ENCODE measurements around the gene ELMOD2. TPM values are rescaled to one million over a fixed set of nuclear protein-coding genes. Genes with fewer than 3 reads are reported as not detected.
A peak's percentile ranks its signal among the peaks of the same experiment; 100 is the strongest.
"Not testable (repeated sequence)": the region's sequence is repeated elsewhere in the genome, so short reads cannot be mapped to it uniquely, and the experiment has no call there.

Gene ELMOD2, protein sequence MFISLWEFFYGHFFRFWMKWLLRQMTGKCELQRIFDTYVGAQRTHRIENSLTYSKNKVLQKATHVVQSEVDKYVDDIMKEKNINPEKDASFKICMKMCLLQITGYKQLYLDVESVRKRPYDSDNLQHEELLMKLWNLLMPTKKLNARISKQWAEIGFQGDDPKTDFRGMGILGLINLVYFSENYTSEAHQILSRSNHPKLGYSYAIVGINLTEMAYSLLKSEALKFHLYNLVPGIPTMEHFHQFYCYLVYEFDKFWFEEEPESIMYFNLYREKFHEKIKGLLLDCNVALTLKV
- 9.6 TPM for polyA plus RNA-seq (2012; ENCODE audit: missing spikeins)

DNA sequence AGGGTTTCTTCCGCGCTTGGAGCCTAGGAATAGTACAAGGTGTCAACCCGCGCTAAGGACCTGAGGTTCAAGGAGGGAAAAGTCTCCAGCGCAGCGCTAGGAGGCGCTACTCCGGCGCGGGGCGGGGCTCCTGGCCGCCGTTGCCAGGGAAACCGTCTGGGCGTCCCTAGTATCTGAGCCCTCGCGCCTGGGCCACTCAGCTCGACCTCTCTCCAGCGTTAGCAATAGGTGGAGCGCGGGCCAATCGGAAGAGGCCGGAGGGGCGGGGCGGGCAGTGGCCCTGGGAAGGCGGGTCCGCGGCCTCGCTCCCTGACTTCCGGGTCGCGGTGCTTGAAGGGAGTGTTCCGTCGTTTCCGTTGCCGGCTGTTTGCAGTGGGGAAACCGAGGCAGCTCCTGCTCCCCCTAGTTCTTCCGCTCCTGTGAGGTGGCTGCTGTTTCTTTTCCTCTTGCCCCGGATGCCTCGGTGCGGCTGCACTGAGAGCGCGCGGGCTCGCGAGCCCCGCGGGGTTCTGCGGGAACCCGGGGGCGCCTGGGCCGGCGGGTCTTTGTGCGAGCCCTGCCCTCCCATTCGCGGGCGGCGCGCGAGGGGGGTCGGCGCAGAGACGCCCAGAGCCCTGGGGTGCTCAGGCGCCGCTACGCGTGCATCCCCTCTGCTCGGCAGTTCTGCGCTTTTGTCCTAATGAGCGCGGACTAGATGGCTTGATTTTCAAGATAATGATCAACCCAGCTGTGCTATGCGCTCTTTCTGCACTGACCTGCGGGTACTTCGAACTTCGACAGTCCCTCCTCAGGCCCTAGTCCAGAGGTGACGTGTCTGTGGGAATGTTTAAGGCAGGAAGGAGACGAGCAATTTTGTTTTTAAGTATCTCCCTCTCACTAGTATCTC lies at the start of gene ELMOD2:
Gene ELMOD2 (plus strand): TSS at position 312 of the 886 bp plus-strand sequence. CDS start 1,261 bp downstream, outside the sequence.
- DNase-seq (ENCODE audit: insufficient read length) (peak; percentile 89), FAIRE-seq (peak; percentile 92)
- peak; percentile 94 for TF ChIP-seq POLR2A (IDR thresholded peaks at IDR 0.05; ENCODE audit: low read depth, low read length)
- TF ChIP-seq TAF1 (IDR thresholded peaks at IDR 0.05; ENCODE audit: borderline replicate concordance, low read depth, low read length): peak; percentile 56; the same call in 1 of the 2 replicates
- TF ChIP-seq POLR2AphosphoS5 (IDR thresholded peaks at IDR 0.05; ENCODE audit: low read depth, low read length): peak; percentile 91

DNA sequence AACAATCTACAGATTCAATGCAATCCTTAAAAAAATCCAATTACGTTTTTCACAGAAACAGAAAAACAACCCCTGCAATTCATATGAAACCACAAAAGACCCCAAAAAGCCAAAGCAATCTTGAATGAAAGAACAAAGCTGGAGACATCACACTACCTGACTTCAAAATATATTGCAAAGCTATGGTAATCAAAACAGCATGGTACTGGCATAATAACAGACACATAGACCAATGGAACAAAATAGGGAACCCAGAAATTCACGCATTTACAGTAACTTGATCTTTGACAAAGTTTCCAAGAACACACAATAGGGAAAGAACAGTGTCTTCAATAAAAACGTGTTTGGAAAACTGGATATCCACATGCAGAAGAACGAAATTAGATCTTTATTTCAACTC lies 40.5 kb upstream of the ELMOD2 start:
- FAIRE-seq (no peak), DNase-seq (ENCODE audit: insufficient read length) (no peak)
- TF ChIP-seq POLR2A (IDR thresholded peaks at IDR 0.05; ENCODE audit: low read depth, low read length) (no peak), TAF1 (IDR thresholded peaks at IDR 0.05; ENCODE audit: borderline replicate concordance, low read depth, low read length) (no peak), POLR2AphosphoS5 (IDR thresholded peaks at IDR 0.05; ENCODE audit: low read depth, low read length) (no peak)

DNA sequence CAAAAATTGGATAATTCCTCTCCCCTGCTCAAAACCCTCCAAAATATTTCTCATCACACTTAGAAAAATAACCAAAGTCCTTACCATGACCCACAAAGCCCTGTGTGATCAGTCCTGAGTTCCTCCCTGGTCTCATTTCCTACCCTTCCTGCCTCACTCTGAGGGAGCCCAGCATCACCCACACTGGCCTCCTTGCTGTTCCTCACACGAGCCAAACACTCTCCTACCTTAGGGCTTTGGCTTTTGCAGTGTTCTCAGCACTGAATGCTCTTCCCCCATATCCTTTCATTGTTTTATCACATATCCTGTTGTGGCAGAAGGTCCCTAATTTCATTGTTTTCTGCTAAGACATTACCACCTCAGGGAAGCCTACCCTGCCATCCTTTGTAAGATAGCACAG lies 38.0 kb upstream of the ELMOD2 start:
- FAIRE-seq: no peak
- TF ChIP-seq POLR2A (IDR thresholded peaks at IDR 0.05; ENCODE audit: low read depth, low read length): no peak
- TF ChIP-seq TAF1 (IDR thresholded peaks at IDR 0.05; ENCODE audit: borderline replicate concordance, low read depth, low read length): no peak
- no peak for TF ChIP-seq POLR2AphosphoS5 (IDR thresholded peaks at IDR 0.05; ENCODE audit: low read depth, low read length)
- no peak for DNase-seq (ENCODE audit: insufficient read length)

DNA sequence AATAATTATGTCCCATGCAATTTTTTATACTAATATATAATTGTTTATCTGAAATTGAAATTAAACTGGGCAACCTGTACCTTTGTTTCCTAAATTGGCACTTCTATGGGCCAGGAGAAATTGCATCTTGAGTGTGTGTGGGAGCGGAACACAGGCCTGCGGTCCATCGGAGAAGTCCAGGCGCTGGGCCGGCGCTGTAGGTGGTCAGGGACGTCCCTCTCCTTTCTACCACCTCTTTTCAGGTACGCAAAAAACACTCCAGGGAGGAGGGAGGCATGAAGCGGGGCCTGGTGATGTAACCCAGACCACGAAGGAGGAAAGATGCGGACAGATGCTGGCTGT lies 26.6 kb upstream of the ELMOD2 start:
- no peak for FAIRE-seq
- no peak for TF ChIP-seq POLR2AphosphoS5 (IDR thresholded peaks at IDR 0.05; ENCODE audit: low read depth, low read length)
- TF ChIP-seq POLR2A (IDR thresholded peaks at IDR 0.05; ENCODE audit: low read depth, low read length): no peak
- no peak for TF ChIP-seq TAF1 (IDR thresholded peaks at IDR 0.05; ENCODE audit: borderline replicate concordance, low read depth, low read length)

DNA sequence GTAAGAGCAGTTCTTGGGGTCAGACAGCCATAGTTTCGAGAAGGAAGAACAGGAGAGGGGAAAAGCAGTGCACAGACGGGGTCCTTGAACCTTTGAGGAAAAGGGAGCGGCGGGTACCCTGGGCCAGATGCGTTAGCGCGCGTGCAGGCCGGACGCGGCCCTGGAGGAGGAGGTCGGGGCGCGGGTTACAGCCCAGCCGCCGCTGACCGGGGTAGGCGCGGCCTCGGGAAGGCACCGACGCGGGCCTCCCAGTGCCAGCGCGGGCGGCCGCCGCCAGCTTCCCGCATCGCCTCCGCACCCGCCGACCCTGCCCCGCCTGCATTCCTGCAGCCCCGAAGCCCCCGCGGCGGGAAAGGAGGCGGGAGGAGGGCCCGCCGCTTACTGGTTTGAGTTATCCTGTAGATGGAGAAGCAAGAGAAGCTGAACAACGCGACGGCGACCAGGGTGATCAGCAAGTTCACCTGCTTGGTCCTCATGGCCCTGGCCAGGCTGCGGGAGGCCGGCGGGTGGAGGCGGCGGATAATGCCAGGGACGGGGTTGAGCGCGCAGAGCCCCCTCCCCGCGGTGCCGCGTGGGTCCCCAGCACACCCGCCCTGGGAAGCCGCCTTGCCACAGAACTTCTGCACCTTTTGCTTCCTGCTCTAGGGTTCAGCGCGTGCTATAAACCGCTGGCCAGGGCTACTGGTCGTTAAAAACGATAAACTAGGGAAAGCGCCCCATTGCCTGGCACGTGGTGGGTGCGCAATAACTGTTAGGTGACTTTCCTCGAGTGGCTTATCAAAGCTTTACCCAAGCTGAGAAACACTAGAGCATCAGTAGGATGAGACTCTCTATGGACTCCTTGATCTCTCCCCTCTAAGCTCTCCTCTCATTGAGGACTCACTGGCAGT lies 26.0 kb upstream of the ELMOD2 start, which contains the start of gene MGAT4D:
Gene MGAT4D (minus strand): TSS at position 547 of the 890 bp plus-strand sequence. CDS start 71 bp downstream, at position 476.
- DNase-seq (ENCODE audit: insufficient read length): peak; percentile 4
- FAIRE-seq: no peak

More for the DNA sequence above, 26.6 kb upstream of the ELMOD2 start:
- DNase-seq (ENCODE audit: insufficient read length): no peak

DNA sequence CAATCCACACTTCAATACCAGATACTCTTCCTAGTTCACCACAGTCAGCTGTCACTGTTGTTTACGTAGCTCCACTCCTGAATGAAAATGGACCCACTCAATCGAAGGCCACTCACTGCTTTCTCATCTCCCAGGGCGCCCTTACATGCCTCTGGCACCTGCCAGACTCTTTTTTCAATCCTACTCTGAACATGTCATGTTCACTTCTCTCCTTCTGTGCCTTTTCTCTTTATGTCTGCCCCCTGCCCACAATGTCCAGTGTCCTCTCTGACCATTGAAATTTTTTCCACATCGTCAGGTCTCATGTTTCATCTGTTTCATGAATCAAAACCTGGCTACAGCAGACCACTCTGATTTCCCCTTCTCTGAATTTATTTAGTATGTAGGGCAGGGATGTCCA lies 24.6 kb upstream of the ELMOD2 start:
- FAIRE-seq: no peak
- DNase-seq (ENCODE audit: insufficient read length): no peak
- TF ChIP-seq TAF1 (IDR thresholded peaks at IDR 0.05; ENCODE audit: borderline replicate concordance, low read depth, low read length): no peak
- no peak for TF ChIP-seq POLR2A (IDR thresholded peaks at IDR 0.05; ENCODE audit: low read depth, low read length)
- TF ChIP-seq POLR2AphosphoS5 (IDR thresholded peaks at IDR 0.05; ENCODE audit: low read depth, low read length): no peak

More for the DNA sequence above, 26.0 kb upstream of the ELMOD2 start, which contains the start of gene MGAT4D:
- TF ChIP-seq POLR2AphosphoS5 (IDR thresholded peaks at IDR 0.05; ENCODE audit: low read depth, low read length) (no peak), POLR2A (IDR thresholded peaks at IDR 0.05; ENCODE audit: low read depth, low read length) (no peak), TAF1 (IDR thresholded peaks at IDR 0.05; ENCODE audit: borderline replicate concordance, low read depth, low read length) (no peak)

DNA sequence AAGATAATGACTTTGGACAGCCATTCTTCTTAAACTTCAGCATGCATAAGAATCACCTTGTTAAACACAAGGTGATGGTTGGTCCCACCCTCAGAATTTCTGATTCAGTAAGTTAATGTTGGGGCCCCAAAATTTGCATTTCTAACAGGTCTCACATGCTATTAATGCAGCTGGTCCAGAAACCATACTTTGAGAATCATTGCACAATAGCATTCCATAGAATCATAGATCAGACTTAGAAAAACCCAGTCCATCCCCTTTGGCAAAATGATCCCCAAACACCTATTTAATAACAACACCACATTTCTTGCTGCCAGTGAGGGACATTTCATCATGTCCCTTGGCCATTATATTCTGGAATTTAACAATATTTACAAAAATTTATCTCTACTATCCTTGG lies 19.7 kb upstream of the ELMOD2 start:
- TF ChIP-seq POLR2A (IDR thresholded peaks at IDR 0.05; ENCODE audit: low read depth, low read length) (no peak), POLR2AphosphoS5 (IDR thresholded peaks at IDR 0.05; ENCODE audit: low read depth, low read length) (no peak), TAF1 (IDR thresholded peaks at IDR 0.05; ENCODE audit: borderline replicate concordance, low read depth, low read length) (no peak)
- no peak for DNase-seq (ENCODE audit: insufficient read length)
- no peak for FAIRE-seq

DNA sequence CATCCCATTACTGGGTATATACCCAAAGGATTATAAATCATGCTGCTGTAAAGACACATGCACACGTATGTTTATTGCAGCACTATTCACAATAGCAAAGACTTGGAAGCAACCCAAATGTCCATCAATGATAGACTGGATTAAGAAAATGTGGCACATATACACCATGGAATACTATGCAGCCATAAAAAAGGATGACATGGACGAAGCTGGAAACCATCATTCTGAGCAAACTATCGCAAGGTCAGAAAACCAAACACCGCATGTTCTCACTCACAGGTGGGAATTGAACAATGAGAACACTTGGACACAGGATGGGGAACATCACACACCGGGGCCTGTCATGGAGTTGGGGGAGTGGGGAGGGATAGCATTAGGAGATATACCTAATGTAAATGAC lies 10.2 kb upstream of the ELMOD2 start:
- FAIRE-seq; DNase-seq (ENCODE audit: insufficient read length): not testable (repeated sequence)

DNA sequence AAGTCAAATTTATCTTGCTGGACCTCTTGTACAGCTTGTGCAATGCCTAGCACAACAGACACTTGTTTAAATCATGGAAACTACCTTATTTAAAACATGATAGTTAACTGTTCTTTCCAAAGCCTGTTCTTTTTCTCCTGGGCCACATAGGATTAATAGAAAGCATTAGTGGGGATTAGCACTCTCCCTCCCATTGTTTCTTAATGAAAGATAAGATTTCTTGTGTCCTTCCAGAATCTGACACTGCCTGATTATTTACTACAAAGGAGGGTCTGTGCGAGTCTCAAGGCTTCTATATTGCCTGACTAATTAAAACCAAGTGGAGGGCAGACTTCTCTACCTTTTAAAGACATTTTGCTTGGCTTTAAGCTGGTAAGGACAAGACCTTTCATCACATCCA lies 8.5 kb upstream of the ELMOD2 start:
- TF ChIP-seq POLR2AphosphoS5 (IDR thresholded peaks at IDR 0.05; ENCODE audit: low read depth, low read length) (no peak), TAF1 (IDR thresholded peaks at IDR 0.05; ENCODE audit: borderline replicate concordance, low read depth, low read length) (no peak), POLR2A (IDR thresholded peaks at IDR 0.05; ENCODE audit: low read depth, low read length) (no peak)
- DNase-seq (ENCODE audit: insufficient read length) (no peak), FAIRE-seq (no peak)

DNA sequence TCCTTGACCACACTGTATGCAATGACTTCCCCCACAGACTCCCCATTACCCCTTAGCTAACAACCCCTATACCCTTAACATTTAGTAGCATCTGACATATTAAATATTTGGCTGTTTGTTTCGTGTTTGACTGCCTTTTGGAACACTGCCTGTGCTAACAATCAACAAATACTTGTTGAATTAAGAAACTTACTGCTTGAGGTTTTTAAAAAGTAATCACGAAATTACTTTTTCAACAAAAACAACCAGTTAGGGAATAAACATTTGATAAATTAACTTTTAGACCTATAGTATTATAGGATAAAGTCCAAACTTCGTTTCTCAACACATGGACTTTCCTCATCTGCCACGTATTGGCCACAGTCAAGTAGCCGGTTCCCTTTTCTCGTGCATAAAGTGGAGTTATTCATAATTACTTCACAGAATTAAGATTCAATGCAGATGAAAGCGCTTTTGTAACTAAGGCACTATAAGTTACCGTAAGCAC lies 555 bp upstream of the ELMOD2 start:
- TF ChIP-seq POLR2A (IDR thresholded peaks at IDR 0.05; ENCODE audit: low read depth, low read length): no peak
- TF ChIP-seq TAF1 (IDR thresholded peaks at IDR 0.05; ENCODE audit: borderline replicate concordance, low read depth, low read length): no peak
- TF ChIP-seq POLR2AphosphoS5 (IDR thresholded peaks at IDR 0.05; ENCODE audit: low read depth, low read length): no peak
- no peak for DNase-seq (ENCODE audit: insufficient read length)
- peak; percentile 27 for FAIRE-seq

DNA sequence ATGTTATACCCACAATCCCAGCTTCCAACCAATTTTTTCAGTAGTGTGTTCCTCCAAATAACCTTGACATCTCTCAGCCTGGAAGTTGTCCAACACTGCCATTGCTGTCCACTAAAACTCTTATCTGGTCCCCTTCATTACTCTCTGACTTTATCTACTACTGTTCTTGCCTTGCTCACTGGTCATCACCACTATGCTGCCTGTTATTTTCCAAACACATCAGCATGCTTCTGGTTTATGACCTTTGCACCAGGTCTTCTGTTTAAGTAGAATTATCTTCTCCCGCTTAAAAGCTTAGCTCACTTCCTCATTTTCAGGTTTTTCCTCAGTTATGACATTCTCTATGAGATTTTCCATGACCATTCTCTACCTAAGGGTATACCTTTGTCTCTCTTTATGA lies 5.5 kb downstream of the ELMOD2 start:
- no peak for TF ChIP-seq POLR2A (IDR thresholded peaks at IDR 0.05; ENCODE audit: low read depth, low read length)
- TF ChIP-seq POLR2AphosphoS5 (IDR thresholded peaks at IDR 0.05; ENCODE audit: low read depth, low read length): no peak
- TF ChIP-seq TAF1 (IDR thresholded peaks at IDR 0.05; ENCODE audit: borderline replicate concordance, low read depth, low read length): no peak
- DNase-seq (ENCODE audit: insufficient read length): no peak
- no peak for FAIRE-seq
